IPS-20b (cell line): ENCODE data around the gene ARPC4.

Source experiments
- H3K27ac ChIP-seq: one replicate; pipeline ENCODE4 v1.5.1; 2013; ENCODE audit warnings: low read length
- H3K27me3 ChIP-seq: 2 replicates; pipeline ENCODE4 v1.6.1; 2013; ENCODE audit warnings: mild to moderate bottlenecking, low read length, inconsistent platforms; ENCODE audit not compliant: insufficient read depth
- H3K36me3 ChIP-seq: 2 replicates; pipeline ENCODE4 v1.6.1; 2013; ENCODE audit warnings: low read depth, mild to moderate bottlenecking, inconsistent platforms, low read length, moderate library complexity; ENCODE audit not compliant: insufficient read depth
- H3K4me1 ChIP-seq: 2 replicates; pipeline ENCODE4 v1.6.1; 2013; ENCODE audit warnings: mild to moderate bottlenecking, control low read depth, inconsistent platforms, low read length, moderate library complexity; ENCODE audit not compliant: insufficient read depth
- H3K4me3 ChIP-seq: 2 replicates; pipeline ENCODE4 v1.5.1; 2013; ENCODE audit warnings: mild to moderate bottlenecking, low read length, inconsistent platforms
- H3K9ac ChIP-seq: 2 replicates; pipeline ENCODE4 v1.6.1; 2013; ENCODE audit warnings: low read depth, mild to moderate bottlenecking, inconsistent platforms, low read length, moderate library complexity
- H3K9me3 ChIP-seq: 2 replicates; pipeline ENCODE4 v1.6.1; 2013; ENCODE audit warnings: mild to moderate bottlenecking, low read depth, low read length, inconsistent platforms; ENCODE audit not compliant: insufficient read depth

The ARPC4 gene

GRCh38 chr3:9812870-9813483 is 20.1 kb downstream of the ARPC4 start:
- Histone ChIP-seq H3K9me3 (no peaks in the 10 kb centered on the region), H3K4me3 (no peak overlapping the region), H3K36me3 (no peaks in the 10 kb centered on the region), H3K9ac (no peak overlapping the region), H3K4me1 (peaks cover 3% of the 10 kb centered on the region; the same call in 1 of the 2 replicates), H3K27me3 (peaks cover 16% of the 10 kb centered on the region), H3K27ac (no peak overlapping the region)

- no peaks in the 10 kb centered on the region for H3K9me3 ChIP-seq
- H3K36me3 ChIP-seq: no peaks in the 10 kb centered on the region
- no peak overlapping the region for H3K27ac ChIP-seq
- no peak overlapping the region for H3K4me3 ChIP-seq
- no peaks in the 10 kb centered on the region for H3K4me1 ChIP-seq
- H3K27me3 ChIP-seq: peaks cover 10% of the 10 kb centered on the region
- H3K9ac ChIP-seq: no peak overlapping the region
These were observed 23.1 kb downstream of the ARPC4 start for GRCh38 chr3:9815986-9816385.

GRCh38 chr3:9817436-9817835 is 24.6 kb downstream of the ARPC4 start:
- no peaks in the 10 kb centered on the region for H3K27me3 ChIP-seq
- H3K27ac ChIP-seq: no peak overlapping the region
- H3K36me3 ChIP-seq: no peaks in the 10 kb centered on the region
- no peak overlapping the region for H3K4me3 ChIP-seq
- no peak overlapping the region for H3K9ac ChIP-seq
- H3K9me3 ChIP-seq: no peaks in the 10 kb centered on the region
- 0 out of 2 replicates have a peak, but pooled peaks cover 2% of the 10 kb centered on the region for H3K4me1 ChIP-seq

GRCh38 chr3:9818666-9819335 is 25.9 kb downstream of the ARPC4 start:
- Histone ChIP-seq H3K27me3 (no peaks in the 10 kb centered on the region), H3K4me1 (0 out of 2 replicates have a peak, but pooled peaks cover 2% of the 10 kb centered on the region), H3K9me3 (no peaks in the 10 kb centered on the region), H3K36me3 (no peaks in the 10 kb centered on the region), H3K4me3 (no peak overlapping the region), H3K27ac (no peak overlapping the region), H3K9ac (no peak overlapping the region)

- Histone ChIP-seq H3K27ac (no peak overlapping the region), H3K27me3 (no peaks in the 10 kb centered on the region), H3K4me3 (no peak overlapping the region), H3K9me3 (no peaks in the 10 kb centered on the region), H3K9ac (no peak overlapping the region), H3K4me1 (0 out of 2 replicates have a peak, but pooled peaks cover 2% of the 10 kb centered on the region), H3K36me3 (no peaks in the 10 kb centered on the region)
These were observed 27.7 kb downstream of the ARPC4 start for GRCh38 chr3:9820543-9820942.

GRCh38 chr3:9820946-9821345 is 28.1 kb downstream of the ARPC4 start:
- Histone ChIP-seq H3K9ac (no peak overlapping the region), H3K27ac (no peak overlapping the region), H3K9me3 (no peaks in the 10 kb centered on the region), H3K36me3 (no peaks in the 10 kb centered on the region), H3K4me1 (0 out of 2 replicates have a peak, but pooled peaks cover 2% of the 10 kb centered on the region), H3K27me3 (no peaks in the 10 kb centered on the region), H3K4me3 (no peak overlapping the region)

GRCh38 chr3:9825451-9826040 is 32.7 kb downstream of the ARPC4 start:
- no peaks in the 10 kb centered on the region for H3K27me3 ChIP-seq
- H3K27ac ChIP-seq: no peak overlapping the region
- H3K9me3 ChIP-seq: no peaks in the 10 kb centered on the region
- H3K9ac ChIP-seq: 0 out of 2 replicates have a peak overlapping the region, but pooled peaks have one; percentile 34
- no peak overlapping the region for H3K4me3 ChIP-seq
- H3K36me3 ChIP-seq: no peaks in the 10 kb centered on the region
- H3K4me1 ChIP-seq: 0 out of 2 replicates have a peak, but pooled peaks cover 2% of the 10 kb centered on the region

GRCh38 chr3:9826815-9827573 is 34.1 kb downstream of the ARPC4 start:
- Histone ChIP-seq H3K27ac (no peak overlapping the region), H3K9ac (no peak overlapping the region), H3K4me1 (no peaks in the 10 kb centered on the region), H3K27me3 (no peaks in the 10 kb centered on the region), H3K36me3 (no peaks in the 10 kb centered on the region), H3K9me3 (no peaks in the 10 kb centered on the region), H3K4me3 (no peak overlapping the region)

- H3K36me3 ChIP-seq: no peaks in the 10 kb centered on the region
These were observed 36.2 kb downstream of the ARPC4 start for GRCh38 chr3:9828801-9829755.

GRCh38 chr3:9831253-9831652 is 38.4 kb downstream of the ARPC4 start:
- Histone ChIP-seq H3K27me3 (no peaks in the 10 kb centered on the region), H3K27ac (no peak overlapping the region), H3K36me3 (no peaks in the 10 kb centered on the region), H3K9me3 (no peaks in the 10 kb centered on the region), H3K4me3 (no peak overlapping the region), H3K4me1 (no peaks in the 10 kb centered on the region), H3K9ac (no peak overlapping the region)

More at GRCh38 chr3:9828801-9829755, 36.2 kb downstream of the ARPC4 start:
- H3K4me1 ChIP-seq: no peaks in the 10 kb centered on the region
- H3K9me3 ChIP-seq: no peaks in the 10 kb centered on the region
- H3K27ac ChIP-seq: no peak overlapping the region
- no peak overlapping the region for H3K9ac ChIP-seq
- H3K4me3 ChIP-seq: no peak overlapping the region
- H3K27me3 ChIP-seq: no peaks in the 10 kb centered on the region

- Histone ChIP-seq H3K27ac (no peak overlapping the region), H3K36me3 (0 out of 2 replicates have a peak, but pooled peaks cover 4% of the 10 kb centered on the region), H3K9ac (no peak overlapping the region), H3K9me3 (no peaks in the 10 kb centered on the region), H3K4me3 (no peak overlapping the region), H3K27me3 (no peaks in the 10 kb centered on the region), H3K4me1 (no peaks in the 10 kb centered on the region)
These were observed 40.2 kb downstream of the ARPC4 start for GRCh38 chr3:9833078-9833477.
